ENCODE measurements around the gene SCYGR2.

The SCYGR2 gene

GRCh38 chr2:227597998-227598397 lies 695 bp upstream of the SCYGR2 start:
- Histone ChIP-seq H3K27me3 (ENCODE audit: insufficient read depth, low read length) (no peaks in the 10 kb centered on the region), H3K4me3 (ENCODE audit: low read depth, low read length, poor library complexity, severe bottlenecking) (no peak overlapping the region), H3K9ac (ENCODE audit: low read length) (no peak overlapping the region), H2AFZ (ENCODE audit: low read length) (no peak overlapping the region), H3K27ac (ENCODE audit: low read depth, low read length, poor library complexity, severe bottlenecking) (no peak overlapping the region), H3K9me2 (ENCODE audit: low read depth, low read length) (no peaks in the 10 kb centered on the region), H3K36me3 (ENCODE audit: insufficient read depth, low read length) (no peaks in the 10 kb centered on the region), H3K9me3 (ENCODE audit: low read length) (no peaks in the 10 kb centered on the region), H3K4me2 (ENCODE audit: low read length) (no peak overlapping the region), H3K4me1 (ENCODE audit: insufficient read depth, low read length, severe bottlenecking) (no peaks in the 10 kb centered on the region), H3K79me2 (ENCODE audit: insufficient read depth, low read length) (no peaks in the 10 kb centered on the region), H3F3A (ENCODE audit: insufficient read depth, low read length) (no peaks in the 10 kb centered on the region), H4K20me1 (ENCODE audit: insufficient read depth, low read length) (no peaks in the 10 kb centered on the region)
- TF ChIP-seq EZH2 (IDR thresholded peaks at IDR 0.05; ENCODE audit: borderline replicate concordance, low read length) = no peak
- TF ChIP-seq CTCF (IDR thresholded peaks at IDR 0.05; ENCODE audit: low read length) = no peak

GRCh38 chr2:227602358-227602757 lies 3.7 kb downstream of the SCYGR2 start:
- Histone ChIP-seq H3F3A (ENCODE audit: insufficient read depth, low read length) (no peaks in the 10 kb centered on the region), H3K79me2 (ENCODE audit: insufficient read depth, low read length) (no peaks in the 10 kb centered on the region), H3K9me3 (ENCODE audit: low read length) (no peaks in the 10 kb centered on the region), H2AFZ (ENCODE audit: low read length) (no peak overlapping the region), H3K4me3 (ENCODE audit: low read depth, low read length, poor library complexity, severe bottlenecking) (no peak overlapping the region), H4K20me1 (ENCODE audit: insufficient read depth, low read length) (no peaks in the 10 kb centered on the region), H3K4me1 (ENCODE audit: insufficient read depth, low read length, severe bottlenecking) (no peaks in the 10 kb centered on the region), H3K9me2 (ENCODE audit: low read depth, low read length) (no peaks in the 10 kb centered on the region), H3K27ac (ENCODE audit: low read depth, low read length, poor library complexity, severe bottlenecking) (no peak overlapping the region), H3K4me2 (ENCODE audit: low read length) (no peak overlapping the region), H3K9ac (ENCODE audit: low read length) (no peak overlapping the region), H3K27me3 (ENCODE audit: insufficient read depth, low read length) (no peaks in the 10 kb centered on the region), H3K36me3 (ENCODE audit: insufficient read depth, low read length) (no peaks in the 10 kb centered on the region)
- TF ChIP-seq EZH2 (IDR thresholded peaks at IDR 0.05; ENCODE audit: borderline replicate concordance, low read length) (no peak), CTCF (IDR thresholded peaks at IDR 0.05; ENCODE audit: low read length) (no peak)

GRCh38 chr2:227606476-227606875 lies 7.8 kb downstream of the SCYGR2 start:
- H3K9ac ChIP-seq (ENCODE audit: low read length) = no peak overlapping the region
- H3K4me3 ChIP-seq (ENCODE audit: low read depth, low read length, poor library complexity, severe bottlenecking) = no peak overlapping the region
- no peaks in the 10 kb centered on the region for H3K9me2 ChIP-seq (ENCODE audit: low read depth, low read length)
- no peaks in the 10 kb centered on the region for H3K4me1 ChIP-seq (ENCODE audit: insufficient read depth, low read length, severe bottlenecking)
- no peaks in the 10 kb centered on the region for H3K9me3 ChIP-seq (ENCODE audit: low read length)
- no peaks in the 10 kb centered on the region for H3F3A ChIP-seq (ENCODE audit: insufficient read depth, low read length)
- H3K79me2 ChIP-seq (ENCODE audit: insufficient read depth, low read length) = no peaks in the 10 kb centered on the region
- no peaks in the 10 kb centered on the region for H3K27me3 ChIP-seq (ENCODE audit: insufficient read depth, low read length)
- no peak overlapping the region for H3K27ac ChIP-seq (ENCODE audit: low read depth, low read length, poor library complexity, severe bottlenecking)
- H4K20me1 ChIP-seq (ENCODE audit: insufficient read depth, low read length) = no peaks in the 10 kb centered on the region
- no peaks in the 10 kb centered on the region for H3K36me3 ChIP-seq (ENCODE audit: insufficient read depth, low read length)
- no peak overlapping the region for H2AFZ ChIP-seq (ENCODE audit: low read length)
- TF ChIP-seq CTCF (IDR thresholded peaks at IDR 0.05; ENCODE audit: low read length) = no peak
- TF ChIP-seq EZH2 (IDR thresholded peaks at IDR 0.05; ENCODE audit: borderline replicate concordance, low read length) = no peak
- no peak overlapping the region for H3K4me2 ChIP-seq (ENCODE audit: low read length)

All from OCI-LY1 (cell line).